ENCODE results near the gene EDIL3. TPM values are rescaled to one million over a fixed set of nuclear protein-coding genes. Genes with fewer than 3 reads are reported as not detected.

EDIL3 gene
- total and polyA plus RNA-seq, 2 donors (not counting 1 experiment from before 2014, with no cell fraction given) = 12.1 to 149 TPM

DNA sequence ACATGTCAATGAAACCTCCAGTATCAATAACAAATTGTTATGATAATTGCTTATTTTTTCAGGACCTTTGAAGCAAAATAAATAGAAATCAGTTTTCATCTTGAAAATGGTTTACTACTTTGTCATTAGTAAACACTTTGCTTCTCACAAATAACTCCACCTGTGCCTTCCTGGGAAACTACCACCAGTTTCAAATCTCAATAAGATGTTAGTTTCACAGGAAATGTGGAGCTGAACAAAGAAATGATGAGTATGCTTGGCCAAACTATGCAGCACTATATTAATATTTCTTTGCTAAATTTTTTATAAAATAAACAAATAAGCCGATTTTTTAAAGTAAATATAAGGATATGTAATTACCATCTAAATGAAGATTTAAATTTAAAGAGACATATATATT, 442.5 kb downstream of the EDIL3 start:
- Histone ChIP-seq H3K4me3 (replicated peaks in 1 of 4; ENCODE audit: control extremely low read depth in 1 of 4, insufficient read depth in 1 of 4, low read depth in 3 of 4, low read length in 4 of 4) (no peak overlapping the region), H3K36me3 (ENCODE audit: control insufficient read depth, insufficient read depth, low read length) (no peaks in the 10 kb centered on the region), H3K79me2 (ENCODE audit: control insufficient read depth, insufficient read depth, low read length) (no peaks in the 10 kb centered on the region), H2AFZ (ENCODE audit: low read length) (no peak overlapping the region), H3K9me3 (ENCODE audit: control insufficient read depth, insufficient read depth, low read depth, low read length) (no peaks in the 10 kb centered on the region), H4K20me1 (ENCODE audit: control insufficient read depth, extremely low read depth, insufficient read depth, low read length) (no peaks in the 10 kb centered on the region), H3K4me2 (ENCODE audit: extremely low read depth, insufficient read depth, low read length) (no peak overlapping the region), H3K9ac (ENCODE audit: insufficient read depth, low read length) (no peak overlapping the region), H3K27ac (ENCODE audit: insufficient read depth, low read length) (no peak overlapping the region), H3K27me3 (ENCODE audit: control insufficient read depth, insufficient read depth, low read length) (no peaks in the 10 kb centered on the region), H3K4me1 (ENCODE audit: control insufficient read depth, extremely low read depth, insufficient read depth, low read length) (no peaks in the 10 kb centered on the region)
- no peak for TF ChIP-seq CTCF (conservative IDR thresholded peaks at IDR 0.05 in 1 of 2, IDR thresholded peaks at IDR 0.05 in 1 of 2; ENCODE audit: low read depth in 1 of 2, low read length in 2 of 2)
- no peak for TF ChIP-seq EZH2 (IDR thresholded peaks at IDR 0.05; ENCODE audit: low read length, missing control alignments)
- DNase-seq (ENCODE audit: low read depth in 2 of 2) = no peak

DNA sequence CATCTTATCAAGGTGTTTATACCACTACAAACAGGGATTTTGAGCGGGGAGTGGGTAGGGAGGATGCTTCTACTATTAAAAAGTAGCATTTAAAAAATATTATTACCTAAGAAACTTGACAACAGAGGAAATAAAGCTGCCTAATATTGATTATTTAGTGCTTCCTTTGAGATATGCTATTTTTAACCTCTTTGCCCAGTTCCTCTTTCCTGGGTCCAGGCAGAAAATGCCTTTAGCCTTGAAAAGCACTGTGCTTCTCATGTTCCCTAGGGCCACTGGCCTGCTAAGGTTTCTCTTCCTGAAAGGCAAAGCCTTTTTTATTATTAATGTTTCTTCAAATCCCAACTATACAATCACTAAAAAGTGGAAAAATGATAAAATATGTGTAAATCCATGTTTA, 446.8 kb downstream of the EDIL3 start:
- DNase-seq (ENCODE audit: low read depth in 2 of 2) = no peak
- H3K4me1 ChIP-seq (ENCODE audit: control insufficient read depth, extremely low read depth, insufficient read depth, low read length) = no peaks in the 10 kb centered on the region
- H3K4me2 ChIP-seq (ENCODE audit: extremely low read depth, insufficient read depth, low read length) = no peak overlapping the region
- H3K27ac ChIP-seq (ENCODE audit: insufficient read depth, low read length) = no peak overlapping the region
- no peak overlapping the region for H3K9ac ChIP-seq (ENCODE audit: insufficient read depth, low read length)
- no peaks in the 10 kb centered on the region for H3K79me2 ChIP-seq (ENCODE audit: control insufficient read depth, insufficient read depth, low read length)
- no peaks in the 10 kb centered on the region for H3K36me3 ChIP-seq (ENCODE audit: control insufficient read depth, insufficient read depth, low read length)
- H3K4me3 ChIP-seq (replicated peaks in 1 of 4; ENCODE audit: control extremely low read depth in 1 of 4, insufficient read depth in 1 of 4, low read depth in 3 of 4, low read length in 4 of 4) = no peak overlapping the region
- TF ChIP-seq CTCF (conservative IDR thresholded peaks at IDR 0.05 in 1 of 2, IDR thresholded peaks at IDR 0.05 in 1 of 2; ENCODE audit: low read depth in 1 of 2, low read length in 2 of 2) (no peak), EZH2 (IDR thresholded peaks at IDR 0.05; ENCODE audit: low read length, missing control alignments) (no peak)
- H3K27me3 ChIP-seq (ENCODE audit: control insufficient read depth, insufficient read depth, low read length) = no peaks in the 10 kb centered on the region
- H2AFZ ChIP-seq (ENCODE audit: low read length) = no peak overlapping the region
- H4K20me1 ChIP-seq (ENCODE audit: control insufficient read depth, extremely low read depth, insufficient read depth, low read length) = no peaks in the 10 kb centered on the region
- H3K9me3 ChIP-seq (ENCODE audit: control insufficient read depth, insufficient read depth, low read depth, low read length) = no peaks in the 10 kb centered on the region

GRCh38 chr5:83931969-83932368, 452.7 kb downstream of the EDIL3 start:
- H4K20me1 ChIP-seq (ENCODE audit: control insufficient read depth, extremely low read depth, insufficient read depth, low read length) = no peaks in the 10 kb centered on the region
- no peaks in the 10 kb centered on the region for H3K79me2 ChIP-seq (ENCODE audit: control insufficient read depth, insufficient read depth, low read length)
- no peak for DNase-seq (ENCODE audit: low read depth in 2 of 2)
- no peak overlapping the region for H2AFZ ChIP-seq (ENCODE audit: low read length)
- no peak overlapping the region for H3K4me3 ChIP-seq (replicated peaks in 1 of 4; ENCODE audit: control extremely low read depth in 1 of 4, insufficient read depth in 1 of 4, low read depth in 3 of 4, low read length in 4 of 4)
- no peak overlapping the region for H3K4me2 ChIP-seq (ENCODE audit: extremely low read depth, insufficient read depth, low read length)
- H3K36me3 ChIP-seq (ENCODE audit: control insufficient read depth, insufficient read depth, low read length) = no peaks in the 10 kb centered on the region
- no peaks in the 10 kb centered on the region for H3K4me1 ChIP-seq (ENCODE audit: control insufficient read depth, extremely low read depth, insufficient read depth, low read length)
- H3K9me3 ChIP-seq (ENCODE audit: control insufficient read depth, insufficient read depth, low read depth, low read length) = no peaks in the 10 kb centered on the region
- H3K27me3 ChIP-seq (ENCODE audit: control insufficient read depth, insufficient read depth, low read length) = no peaks in the 10 kb centered on the region
- no peak overlapping the region for H3K9ac ChIP-seq (ENCODE audit: insufficient read depth, low read length)
- no peak for TF ChIP-seq CTCF (conservative IDR thresholded peaks at IDR 0.05 in 1 of 2, IDR thresholded peaks at IDR 0.05 in 1 of 2; ENCODE audit: low read depth in 1 of 2, low read length in 2 of 2)
- no peak for TF ChIP-seq EZH2 (IDR thresholded peaks at IDR 0.05; ENCODE audit: low read length, missing control alignments)
- H3K27ac ChIP-seq (ENCODE audit: insufficient read depth, low read length) = no peak overlapping the region

Data from fibroblast of lung (primary cell).